ENCODE results near the gene MC2R. TPM values are rescaled to one million over a fixed set of nuclear protein-coding genes. Genes with fewer than 3 reads are reported as not detected.

Gene MC2R
- total RNA-seq (2022) (not detected in 2 replicates), Bru-seq, nascent RNA (not detected), BruChase-seq, experiment 1, labeled RNA remaining after a 6-hour chase (not detected), BruChase-seq, experiment 2, labeled RNA remaining after a 2-hour chase (not detected)
- long read RNA-seq: 0 reads

GRCh38 chr18:13915391-13915790 is at the start of gene MC2R:
Gene MC2R (minus strand): TSS chr18:13915536. CDS start chr18:13885518, 30,018 bp downstream.
- ChIA-PET POLR2A (no interaction called here), CTCF (interaction anchor here (0.7 to 0.8 kb wide), 3 partner anchors 12 to 1102 kb away, joined by 3 read pairs; no protein-coding TSS in a partner anchor)
- no peak for DNase-seq (ENCODE audit: unreplicated experiment)
- Mint-ChIP-seq H3K4me1 (ENCODE audit: insufficient read depth, unreplicated experiment) (no peaks in the 10 kb centered on the region), H3K4me3 (ENCODE audit: unreplicated experiment) (no peak within 1 kb of the TSS), H3K27ac (ENCODE audit: low read depth, unreplicated experiment) (no peak within 1 kb of the TSS), H3K9me3 (ENCODE audit: unreplicated experiment) (peaks cover 10% of the 10 kb centered on the region), H3K27me3 (ENCODE audit: insufficient read depth, unreplicated experiment) (no peaks in the 10 kb centered on the region), H3K36me3 (ENCODE audit: insufficient read depth, unreplicated experiment) (no peaks in the 10 kb centered on the region)
- TF ChIP-seq CTCF (IDR thresholded peaks at IDR 0.05; ENCODE audit: unreplicated experiment): no peak
- intact Hi-C loops (cut with micrococcal nuclease): no loop called here
- BruUV-seq (replicated peaks): no TSS peak

- CTCF ChIA-PET: interaction anchor here (0.6 kb wide), 1 partner anchor 22 kb away, joined by 6 read pairs; no protein-coding TSS in a partner anchor
- Mint-ChIP-seq H3K4me1 (ENCODE audit: insufficient read depth, unreplicated experiment) (peaks cover 6% of the 10 kb centered on the region), H3K36me3 (ENCODE audit: insufficient read depth, unreplicated experiment) (peaks cover 7% of the 10 kb centered on the region), H3K27ac (ENCODE audit: low read depth, unreplicated experiment) (no peak overlapping the region), H3K4me3 (ENCODE audit: unreplicated experiment) (no peak overlapping the region), H3K9me3 (ENCODE audit: unreplicated experiment) (peaks cover 30% of the 10 kb centered on the region), H3K27me3 (ENCODE audit: insufficient read depth, unreplicated experiment) (no peaks in the 10 kb centered on the region)
- intact Hi-C loops (cut with micrococcal nuclease): no loop called here
- no peak for DNase-seq (ENCODE audit: unreplicated experiment)
- POLR2A ChIA-PET: no interaction called here
- no TSS peak for BruUV-seq (replicated peaks)
- TF ChIP-seq CTCF (IDR thresholded peaks at IDR 0.05; ENCODE audit: unreplicated experiment): no peak
Measured at GRCh38 chr18:13945811-13946210, 30.5 kb upstream of the MC2R start.

- Mint-ChIP-seq H3K36me3 (ENCODE audit: insufficient read depth, unreplicated experiment) (peaks cover 7% of the 10 kb centered on the region), H3K27ac (ENCODE audit: low read depth, unreplicated experiment) (no peak overlapping the region), H3K4me3 (ENCODE audit: unreplicated experiment) (no peak overlapping the region), H3K9me3 (ENCODE audit: unreplicated experiment) (peaks cover 31% of the 10 kb centered on the region), H3K27me3 (ENCODE audit: insufficient read depth, unreplicated experiment) (no peaks in the 10 kb centered on the region), H3K4me1 (ENCODE audit: insufficient read depth, unreplicated experiment) (peaks cover 6% of the 10 kb centered on the region)
- ChIA-PET CTCF (no interaction called here), POLR2A (no interaction called here)
- DNase-seq (ENCODE audit: unreplicated experiment): no peak
- no peak for TF ChIP-seq CTCF (IDR thresholded peaks at IDR 0.05; ENCODE audit: unreplicated experiment)
- intact Hi-C loops (cut with micrococcal nuclease): no loop called here
- BruUV-seq (replicated peaks): no TSS peak
Measured at GRCh38 chr18:13943338-13943737, 28.0 kb upstream of the MC2R start.

- TF ChIP-seq CTCF (IDR thresholded peaks at IDR 0.05; ENCODE audit: unreplicated experiment): no peak
- Mint-ChIP-seq H3K4me1 (ENCODE audit: insufficient read depth, unreplicated experiment) (no peaks in the 10 kb centered on the region), H3K4me3 (ENCODE audit: unreplicated experiment) (no peak overlapping the region), H3K9me3 (ENCODE audit: unreplicated experiment) (peaks cover 29% of the 10 kb centered on the region), H3K27ac (ENCODE audit: low read depth, unreplicated experiment) (no peak overlapping the region), H3K27me3 (ENCODE audit: insufficient read depth, unreplicated experiment) (no peaks in the 10 kb centered on the region), H3K36me3 (ENCODE audit: insufficient read depth, unreplicated experiment) (peaks cover 7% of the 10 kb centered on the region)
- CTCF ChIA-PET: no interaction called here
- intact Hi-C loops (cut with micrococcal nuclease): no loop called here
- POLR2A ChIA-PET: no interaction called here
- BruUV-seq (replicated peaks): no TSS peak
- no peak for DNase-seq (ENCODE audit: unreplicated experiment)
Measured at GRCh38 chr18:13940326-13940725, 25.0 kb upstream of the MC2R start.
